22Rv1 (cell line): ENCODE results near the gene XAF1.
"Not testable (repeated sequence)": the region's sequence is repeated elsewhere in the genome, so short reads cannot be mapped to it uniquely, and the experiment has no call there.

Experiments used
- H3K27ac ChIP-seq: fragments of 450-650 bp; 2 replicates; pipeline ENCODE4 v1.5.1; 2017
- CTCF ChIP-seq: fragments of 450-650 bp; IDR thresholded peaks from 2 replicates; pipeline ENCODE4 v1.5.1; 2017; ENCODE audit warnings: mild to moderate bottlenecking
- ZFX ChIP-seq: fragments of 450-650 bp; IDR thresholded peaks from 2 replicates; pipeline ENCODE4 v1.6.1; 2017; ENCODE audit warnings: antibody characterized with exemption, borderline replicate concordance

Gene XAF1

DNA sequence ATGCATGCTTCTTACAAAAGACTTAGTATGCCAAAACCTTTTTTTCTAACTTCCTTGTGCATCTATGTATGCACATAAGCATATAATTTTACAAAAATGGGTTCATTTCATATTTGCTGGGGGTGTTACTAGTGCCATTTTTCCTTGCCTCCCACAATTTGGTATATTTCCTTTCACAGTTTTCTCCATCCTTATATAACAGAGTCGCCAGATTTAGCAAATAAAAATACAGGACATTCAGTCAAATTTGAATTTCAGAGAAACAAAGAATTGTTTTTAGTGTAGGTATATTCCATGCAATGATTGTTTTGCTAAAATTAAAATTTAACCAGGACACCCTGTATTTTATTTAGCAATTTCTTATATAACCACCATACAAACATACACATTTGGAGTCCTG lies 16.2 kb downstream of the XAF1 start:
- no peak overlapping the region for H3K27ac ChIP-seq
- no peak for TF ChIP-seq ZFX
- no peak for TF ChIP-seq CTCF

GRCh38 chr17:6774906-6775305 lies 19.1 kb downstream of the XAF1 start:
- not testable (repeated sequence) for H3K27ac ChIP-seq

DNA sequence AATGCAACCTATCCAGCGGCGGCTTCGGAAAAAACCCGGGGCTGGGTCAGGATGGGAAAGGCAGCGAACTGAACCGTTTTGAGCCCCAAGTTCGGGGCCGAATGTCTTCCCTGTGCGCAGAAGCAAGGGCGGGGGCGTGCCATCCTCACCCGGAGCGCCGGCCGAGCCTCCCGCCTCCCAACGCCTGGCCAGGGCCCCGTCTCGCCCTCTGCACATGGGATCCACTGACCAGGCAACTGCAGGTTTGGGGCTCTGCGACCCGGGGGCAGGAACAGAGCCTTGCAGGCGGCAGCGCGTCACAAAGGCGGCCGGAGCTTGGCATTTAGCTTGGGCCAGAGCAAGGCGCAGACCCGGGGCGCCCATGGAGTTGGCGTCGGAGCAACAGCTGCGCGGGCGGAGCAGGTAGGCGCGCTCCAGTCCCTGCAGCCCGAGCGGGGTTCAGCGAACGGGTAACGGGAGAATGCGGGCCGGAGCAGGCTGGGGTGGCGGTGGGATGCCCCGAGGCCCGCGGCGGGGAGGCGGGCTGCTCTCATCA lies 20.1 kb downstream of the XAF1 start, which contains the start of gene FBXO39:
FBXO39 (plus strand) TSS at position 345 of the 535 bp plus-strand sequence. CDS start 3,654 bp downstream, outside the sequence.
- no peak for TF ChIP-seq CTCF
- TF ChIP-seq ZFX: no peak
- no peak within 1 kb of the TSS for H3K27ac ChIP-seq

DNA sequence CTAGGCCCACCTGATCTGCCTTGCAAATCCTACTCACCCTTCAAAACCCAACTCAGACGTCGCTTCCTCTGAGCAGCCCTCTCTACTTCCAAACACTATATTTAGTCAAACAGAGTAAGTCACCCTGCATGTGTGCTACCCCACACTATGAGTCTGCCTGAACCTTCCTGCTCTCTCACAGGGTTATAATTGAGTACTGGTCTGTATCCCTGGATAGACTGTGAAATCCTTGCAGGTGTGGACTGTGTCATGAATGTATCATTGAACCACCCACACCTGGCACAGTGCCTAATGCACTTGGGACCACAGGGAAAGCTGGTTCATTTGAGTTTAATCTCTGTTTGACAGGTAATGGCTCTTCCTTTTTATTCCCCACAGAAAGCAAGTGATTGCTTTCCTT lies 23.6 kb downstream of the XAF1 start:
- TF ChIP-seq CTCF: no peak
- TF ChIP-seq ZFX: no peak
- no peak overlapping the region for H3K27ac ChIP-seq

- H3K27ac ChIP-seq: no peak overlapping the region
- no peak for TF ChIP-seq ZFX
- no peak for TF ChIP-seq CTCF
Measured at GRCh38 chr17:6780001-6780400, 24.2 kb downstream of the XAF1 start.

DNA sequence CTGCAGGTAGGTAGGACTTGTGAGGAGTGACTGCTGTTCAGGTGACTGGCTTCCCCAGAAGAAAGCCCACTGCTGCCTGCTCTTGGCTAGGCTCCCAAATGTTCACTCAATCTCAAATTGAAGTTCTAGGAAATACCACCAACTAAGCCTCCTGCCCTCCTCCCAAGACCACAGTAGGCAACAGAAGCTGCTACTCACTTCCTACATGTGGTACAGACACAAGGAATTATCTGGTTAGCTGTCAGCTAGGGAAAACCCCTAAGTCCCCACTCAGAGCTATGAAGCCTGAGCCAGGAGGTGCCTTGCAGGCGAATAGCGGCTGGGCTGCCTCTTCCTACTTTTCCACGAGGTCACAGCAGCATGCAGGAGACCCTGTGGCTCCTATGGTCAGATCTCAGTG lies 25.0 kb downstream of the XAF1 start:
- TF ChIP-seq ZFX: no peak
- TF ChIP-seq CTCF: no peak

GRCh38 chr17:6782244-6782643 lies 26.4 kb downstream of the XAF1 start:
- no peak for TF ChIP-seq ZFX
- no peak for TF ChIP-seq CTCF
- H3K27ac ChIP-seq: no peak overlapping the region

More for the DNA sequence above, 25.0 kb downstream of the XAF1 start:
- H3K27ac ChIP-seq: no peak overlapping the region

- TF ChIP-seq CTCF (no peak), ZFX (no peak)
- H3K27ac ChIP-seq: no peak overlapping the region
Measured at GRCh38 chr17:6786618-6787017, 30.8 kb downstream of the XAF1 start.
